Iris pigment epithelial cell (primary cell): ENCODE results near the gene ZNF202.
A peak's percentile ranks its signal among the peaks of the same experiment; 100 is the strongest.
"Not testable (repeated sequence)": the region's sequence is repeated elsewhere in the genome, so short reads cannot be mapped to it uniquely, and the experiment has no call there.

Source experiments
- DNase-seq: peaks from one replicate; pipeline ENCODE4 v3.0.0-alpha.2; 2011; ENCODE audit warnings: low read depth

Gene ZNF202

GRCh38 chr11:123741159-123742030 is at the start of gene ZNF202:
TSS of gene ZNF202 (minus strand) at chr11:123741660. CDS start at chr11:123730888, 10,772 bp downstream.
- DNase-seq, result peak; percentile 89

DNA sequence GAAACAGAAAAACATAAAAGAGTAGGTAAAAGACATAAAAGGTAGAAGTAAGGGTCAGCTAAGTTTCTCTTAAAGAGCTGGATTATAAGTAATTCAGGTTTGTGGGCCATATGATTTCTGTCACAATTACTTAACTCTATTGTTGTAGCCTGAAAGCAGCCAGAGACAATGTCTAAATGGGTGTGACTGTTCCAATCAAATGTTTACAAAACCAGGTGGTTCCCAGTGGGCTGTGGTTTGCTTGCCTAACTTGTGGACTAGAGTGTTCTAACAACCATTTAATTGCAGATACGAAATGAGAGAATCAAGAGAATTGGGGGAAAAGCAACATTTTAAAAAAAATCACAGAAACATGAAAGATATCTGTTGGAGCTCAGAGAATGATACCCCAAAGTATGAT is 42.1 kb upstream of the ZNF202 start:
- DNase-seq, result no peak

- DNase-seq, result no peak
These were observed 37.1 kb upstream of the ZNF202 start for GRCh38 chr11:123778511-123778910.

GRCh38 chr11:123775715-123776549 is 34.5 kb upstream of the ZNF202 start:
- DNase-seq, result no peak

- no peak for DNase-seq
These were observed 33.8 kb upstream of the ZNF202 start for GRCh38 chr11:123775289-123775688.

DNA sequence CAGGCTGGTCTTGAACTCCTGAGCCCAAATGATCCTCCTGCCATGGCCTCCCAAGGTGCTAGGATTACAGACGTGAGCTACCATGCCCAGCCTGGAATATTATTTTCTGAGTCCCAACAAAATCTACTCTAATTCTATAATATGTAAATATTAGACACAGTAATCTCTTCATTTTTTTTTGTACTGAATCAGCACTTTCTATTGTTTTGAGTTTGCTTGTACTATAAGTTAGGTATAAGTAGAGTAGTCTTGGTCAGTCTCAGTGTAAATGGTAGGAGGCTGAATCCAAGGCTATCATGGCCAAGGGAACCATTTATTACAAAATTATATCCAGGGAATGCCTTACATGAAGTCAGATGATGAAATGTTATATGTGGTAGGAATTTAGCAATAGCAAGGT is 32.5 kb upstream of the ZNF202 start:
- DNase-seq, result no peak

DNA sequence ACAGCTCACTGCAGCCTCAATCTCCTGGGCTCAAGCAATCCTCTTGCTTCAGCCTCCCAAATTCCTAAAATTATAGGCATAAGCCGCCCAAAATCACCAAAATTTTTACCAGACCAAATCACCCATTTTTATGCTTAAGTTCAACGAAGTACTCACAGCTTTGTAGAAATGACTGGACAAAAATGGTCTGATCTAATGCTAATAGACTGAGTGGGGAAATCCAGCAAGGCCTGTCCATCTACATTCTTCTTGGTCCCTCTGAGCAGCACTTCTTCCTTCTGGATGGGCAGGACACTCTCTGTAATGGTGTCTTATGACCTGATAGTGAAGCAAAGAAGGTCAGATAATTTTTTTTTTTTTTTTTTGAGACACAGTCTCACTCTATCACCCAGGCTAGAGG is 31.6 kb upstream of the ZNF202 start:
- no peak for DNase-seq

DNA sequence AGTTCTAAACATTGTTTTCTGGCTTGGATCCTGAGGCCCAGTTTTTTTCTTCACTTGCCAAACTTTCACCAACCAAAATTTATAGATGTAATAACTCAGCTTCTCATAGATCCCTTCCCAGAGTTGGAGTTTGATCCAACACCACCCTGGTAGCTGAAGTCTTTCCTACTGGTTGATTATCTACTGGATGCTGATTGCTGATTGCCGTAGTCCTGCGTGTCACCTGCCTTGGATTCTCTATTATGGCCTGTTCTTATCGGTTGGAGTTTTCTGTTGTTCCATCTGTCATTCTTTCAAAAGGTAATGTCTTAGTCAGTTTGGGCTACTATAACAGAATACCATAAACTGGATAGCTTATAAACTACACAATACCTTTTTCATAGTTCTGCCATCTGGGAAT is 30.2 kb upstream of the ZNF202 start:
- no peak for DNase-seq

DNA sequence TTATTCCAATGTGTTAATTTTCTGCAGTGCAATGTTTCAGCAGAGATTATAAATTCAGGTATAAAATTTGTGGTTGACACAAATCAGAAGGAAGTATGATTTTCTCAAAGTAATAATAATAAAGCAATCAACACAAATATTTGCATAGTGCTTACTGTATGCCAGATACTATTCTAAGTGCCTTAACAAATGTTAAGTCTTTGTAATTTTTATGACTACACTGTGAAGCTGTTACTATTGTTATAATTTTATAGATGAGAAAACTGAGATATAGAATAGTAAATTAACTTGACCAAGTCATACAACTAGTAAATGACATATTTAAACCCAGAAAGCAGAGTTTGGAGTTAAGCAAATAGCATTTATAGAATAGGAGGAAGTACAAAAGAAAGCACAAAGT is 29.3 kb upstream of the ZNF202 start:
- no peak for DNase-seq

DNA sequence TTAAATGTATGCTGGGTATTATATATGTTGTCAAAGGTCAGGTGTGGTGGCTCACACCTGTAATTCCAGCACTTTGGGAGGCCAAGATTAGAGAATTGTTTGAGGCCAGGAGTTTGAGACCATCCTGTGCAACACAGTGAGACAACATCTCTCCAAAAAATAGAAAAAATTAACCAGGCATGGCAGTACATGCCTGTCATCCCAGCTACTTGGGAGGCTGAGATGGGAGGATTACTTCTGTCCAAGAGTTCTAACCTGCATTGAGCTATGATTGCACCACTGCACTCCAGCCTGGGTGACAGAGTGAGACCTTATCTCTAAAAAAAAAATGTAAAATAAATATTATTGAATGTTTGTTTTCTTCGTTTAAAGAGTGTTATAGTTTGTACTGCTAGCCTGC is 24.1 kb upstream of the ZNF202 start:
- DNase-seq, result no peak

DNA sequence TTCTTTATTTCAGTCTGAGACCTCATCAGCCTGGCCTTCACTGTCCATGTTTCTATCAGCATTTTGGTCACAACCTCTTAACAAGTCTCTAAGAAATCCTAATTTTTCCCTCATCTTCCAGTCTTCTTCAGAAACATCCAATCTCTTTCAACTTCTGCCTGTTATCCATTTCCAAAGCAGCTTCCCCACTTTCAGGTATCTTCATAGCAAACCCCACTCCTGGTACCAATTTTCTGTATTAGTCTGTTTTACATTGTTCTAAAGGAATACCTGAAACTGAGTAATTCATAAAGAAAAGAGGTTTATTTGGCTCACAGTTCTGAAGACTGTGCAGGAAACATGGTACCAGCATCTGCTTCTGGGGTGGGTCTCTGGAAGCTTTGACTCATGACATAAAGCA is 21.0 kb upstream of the ZNF202 start:
- DNase-seq, result no peak

DNA sequence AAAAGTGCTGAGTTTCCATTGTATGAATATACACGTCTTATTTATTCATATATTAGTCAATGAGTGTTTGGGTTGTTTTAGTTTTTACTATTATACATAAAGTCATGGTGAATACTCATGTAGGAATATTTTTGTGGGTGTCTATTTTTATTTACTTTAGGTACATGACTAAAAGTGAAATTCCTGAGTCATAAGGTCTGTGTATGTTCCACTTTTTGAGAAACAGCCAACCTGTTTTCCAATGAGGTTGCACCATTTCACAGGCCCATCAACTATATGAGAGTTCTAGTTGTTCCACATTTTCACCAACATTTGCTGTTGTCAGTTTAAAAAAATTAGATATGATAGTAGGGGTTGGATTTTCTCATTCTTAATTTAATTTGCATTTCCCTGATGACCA is 19.4 kb upstream of the ZNF202 start:
- no peak for DNase-seq

DNA sequence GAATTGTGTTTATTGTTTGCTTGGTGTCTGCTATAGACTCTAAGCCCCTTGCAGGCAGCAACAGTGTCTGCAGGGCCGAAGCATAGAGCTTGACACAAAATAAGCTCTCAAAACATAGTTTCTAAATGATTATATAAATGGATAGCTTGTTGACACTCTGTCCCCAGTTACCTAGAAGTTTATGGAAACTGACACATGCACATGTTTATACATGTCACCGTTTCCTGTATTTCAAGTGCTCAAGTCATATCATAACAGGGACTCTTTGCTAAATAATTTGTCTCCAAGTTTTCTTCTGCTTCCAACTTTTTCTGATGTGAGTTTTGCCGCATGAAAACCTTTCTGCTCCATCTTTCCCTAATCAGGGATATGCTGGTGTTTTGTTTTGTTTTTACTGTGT is 16.5 kb upstream of the ZNF202 start:
- no peak for DNase-seq

DNA sequence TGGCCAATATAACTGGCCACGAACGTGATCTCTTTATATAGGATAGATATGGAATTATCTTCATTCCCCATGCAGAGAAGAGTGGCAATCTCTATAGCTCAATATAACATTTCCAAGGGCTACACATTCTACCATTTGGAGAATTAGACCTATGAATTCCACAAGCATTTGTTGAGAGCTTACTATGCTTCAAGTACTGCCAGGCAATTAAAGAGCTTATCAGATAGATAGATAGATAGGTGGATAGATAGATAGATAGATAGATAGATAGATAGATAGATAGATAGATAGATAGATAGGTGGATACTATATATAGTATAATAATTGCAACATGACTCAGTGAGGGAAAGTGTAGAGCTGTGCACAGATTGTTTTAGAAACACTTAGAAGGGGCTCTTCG is 14.4 kb upstream of the ZNF202 start:
- DNase-seq, result no peak

DNA sequence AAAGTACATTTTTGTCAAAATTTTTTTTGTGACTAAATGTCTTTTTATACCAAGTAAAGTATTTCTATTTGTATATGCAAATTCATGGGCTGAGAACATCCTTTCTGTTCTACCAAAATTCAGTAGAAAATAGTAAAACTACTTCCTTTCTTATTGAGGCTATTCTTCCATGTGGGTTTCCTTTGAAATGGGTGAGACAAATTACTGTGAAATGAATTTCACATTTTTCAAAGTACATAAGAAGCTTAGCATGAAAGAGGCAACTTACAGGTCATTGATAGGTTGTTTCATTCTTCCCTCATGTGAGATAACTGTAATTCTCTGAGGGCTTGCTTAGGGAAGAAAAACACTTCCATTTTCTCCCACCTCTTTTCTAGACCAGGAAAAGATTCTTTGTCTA is 13.9 kb upstream of the ZNF202 start:
- DNase-seq, result no peak

GRCh38 chr11:123754101-123754568 is 12.7 kb upstream of the ZNF202 start, which contains the start of gene OR6X1:
TSS of gene OR6X1 (minus strand) at chr11:123754518. CDS start at chr11:123754518, 0 bp downstream.
- DNase-seq, result no peak

- no peak for DNase-seq
These were observed 11.7 kb upstream of the ZNF202 start for GRCh38 chr11:123753110-123753509.

DNA sequence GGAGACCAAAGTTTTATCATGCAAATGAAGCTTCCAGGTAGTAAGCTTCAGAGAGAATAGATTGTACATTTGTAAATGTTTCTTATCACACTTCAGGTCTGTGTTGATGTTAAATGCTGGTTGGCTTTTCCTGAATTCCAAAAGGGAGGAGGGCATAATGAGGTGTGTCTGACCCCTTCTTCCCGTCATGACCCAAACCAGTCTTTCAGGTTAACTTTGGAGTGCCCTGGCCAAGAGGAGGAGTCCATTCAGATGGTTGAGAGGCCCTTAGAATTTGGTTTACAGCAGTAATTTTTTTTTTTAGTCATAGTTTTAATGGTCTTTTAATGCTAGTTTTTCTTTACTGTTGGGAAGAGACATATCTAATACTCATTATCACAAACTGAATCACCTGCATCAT is 10.3 kb upstream of the ZNF202 start:
- no peak for DNase-seq

DNA sequence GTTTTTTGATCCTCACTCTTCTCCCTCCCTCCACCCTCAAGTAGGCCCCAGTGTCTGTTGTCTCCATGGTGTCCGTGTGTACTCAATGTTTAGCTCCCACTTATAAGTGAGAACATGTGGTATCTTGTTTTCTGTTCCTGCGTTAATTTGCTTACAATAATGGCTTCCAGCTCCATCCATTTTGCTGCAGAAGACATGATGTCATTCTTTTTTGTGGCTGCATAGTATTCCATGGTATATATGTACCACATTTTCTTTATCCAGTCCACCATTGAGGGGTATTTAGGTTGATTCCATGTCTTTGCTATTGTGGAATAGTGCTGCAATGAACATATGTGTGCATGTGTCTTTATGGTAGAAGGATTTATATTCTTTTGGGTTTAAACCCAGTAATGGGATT is 6.9 kb upstream of the ZNF202 start:
- DNase-seq, result not testable (repeated sequence)

GRCh38 chr11:123745764-123746451 is 4.4 kb upstream of the ZNF202 start:
- DNase-seq, result no peak

DNA sequence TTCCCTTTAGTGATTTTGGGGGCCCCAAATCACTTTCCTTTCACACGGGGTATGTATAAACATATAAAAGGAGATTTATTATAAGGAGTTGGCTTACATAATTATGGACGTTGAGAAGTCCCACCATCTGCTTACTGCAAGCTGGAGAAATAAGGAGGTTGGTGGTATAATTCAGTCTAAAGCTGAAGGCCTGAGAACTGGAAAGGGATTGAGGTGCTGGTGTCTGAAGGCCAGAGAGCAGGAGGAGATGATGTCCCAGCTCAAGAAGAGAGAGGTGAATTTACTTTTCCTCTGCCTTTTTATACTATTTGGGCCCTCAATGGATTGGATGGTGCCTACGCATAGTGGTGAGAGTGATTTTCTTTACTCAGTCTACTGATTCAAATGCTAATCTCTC is 1.3 kb upstream of the ZNF202 start:
- no peak for DNase-seq

GRCh38 chr11:123742031-123742723 is 717 bp upstream of the ZNF202 start:
- peak; percentile 4 for DNase-seq
